GM12891 (cell line): ENCODE measurements around the gene HOXA3.

ENCODE experiments used
- POLR2A ChIP-seq: IDR thresholded peaks from 2 replicates; pipeline ENCODE4 v1.6.1; 2011; ENCODE audit warnings: low read depth, low read length, control low read depth
- POU2F2 ChIP-seq: IDR thresholded peaks from 2 replicates; pipeline ENCODE4 v1.6.1; 2011; ENCODE audit warnings: low read depth, mild to moderate bottlenecking, control low read depth, low read length, moderate library complexity
- SPI1 ChIP-seq: IDR thresholded peaks from 2 replicates; pipeline ENCODE4 v1.6.1; 2011; ENCODE audit warnings: low read depth, low read length, control low read depth
- TAF1 ChIP-seq: IDR thresholded peaks from 2 replicates; pipeline ENCODE4 v1.6.1; 2011; ENCODE audit warnings: low read depth, low read length, control low read depth

GRCh38 chr7:27126596-27127327, 25.6 kb downstream of the HOXA3 start:
- TF ChIP-seq TAF1: no peak
- no peak for TF ChIP-seq POU2F2
- TF ChIP-seq SPI1: no peak
- TF ChIP-seq POLR2A: no peak
